Measurements from ENCODE around the gene AHRR.

Gene AHRR

DNA sequence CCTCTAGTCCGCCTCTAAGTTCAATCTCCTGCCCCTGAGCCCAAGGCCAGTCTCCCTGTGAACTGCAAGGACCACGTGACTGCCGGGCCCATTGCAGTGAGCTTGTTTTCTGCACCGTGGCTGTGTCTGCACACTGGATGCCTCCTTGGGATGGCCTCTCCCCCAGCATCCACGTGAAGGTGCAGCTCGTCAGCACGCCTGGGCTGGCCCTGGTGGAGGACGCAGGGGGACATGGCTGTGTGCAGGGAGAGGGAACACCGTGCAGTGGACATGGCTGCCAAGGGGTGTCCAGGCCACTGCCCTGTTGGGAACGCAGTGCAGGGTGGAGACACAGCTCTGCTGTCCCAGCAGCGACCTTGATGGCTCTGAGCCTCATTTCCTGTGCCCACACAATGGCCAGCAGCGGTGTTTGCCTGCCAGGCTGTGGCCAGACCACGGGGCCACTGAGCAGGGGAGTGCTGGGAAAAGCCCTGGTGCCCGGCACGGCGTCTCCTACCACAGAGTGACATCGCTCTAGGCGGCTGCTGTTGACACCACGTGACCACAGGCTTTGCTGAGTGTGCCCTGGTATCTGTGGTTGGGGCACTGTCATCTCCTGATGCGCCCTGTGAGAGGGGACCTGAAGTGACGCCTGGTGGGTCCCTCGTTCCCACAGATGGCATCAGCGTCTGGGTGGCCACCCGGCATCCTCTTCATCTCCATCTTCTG lies 94.6 kb downstream of the AHRR start:
- no peak for DNase-seq (ENCODE audit: low spot score)

DNA sequence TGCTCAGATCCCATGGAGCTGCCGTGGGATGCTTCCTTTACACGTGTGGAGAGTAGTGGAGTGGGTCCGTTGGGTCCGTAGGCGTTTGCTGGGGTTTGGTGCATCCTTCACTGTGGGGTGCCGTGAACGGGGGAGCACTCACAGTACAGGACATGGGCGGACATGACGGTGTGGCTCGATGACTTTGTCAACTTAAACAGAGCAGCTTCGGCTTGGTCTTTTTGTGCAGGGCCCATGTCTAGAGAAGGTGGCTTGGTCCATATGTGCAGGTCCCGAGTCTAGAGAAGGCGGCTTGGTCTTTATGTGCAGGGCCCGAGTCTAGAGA lies 95.1 kb downstream of the AHRR start:
- DNase-seq (ENCODE audit: low spot score), result no peak

DNA sequence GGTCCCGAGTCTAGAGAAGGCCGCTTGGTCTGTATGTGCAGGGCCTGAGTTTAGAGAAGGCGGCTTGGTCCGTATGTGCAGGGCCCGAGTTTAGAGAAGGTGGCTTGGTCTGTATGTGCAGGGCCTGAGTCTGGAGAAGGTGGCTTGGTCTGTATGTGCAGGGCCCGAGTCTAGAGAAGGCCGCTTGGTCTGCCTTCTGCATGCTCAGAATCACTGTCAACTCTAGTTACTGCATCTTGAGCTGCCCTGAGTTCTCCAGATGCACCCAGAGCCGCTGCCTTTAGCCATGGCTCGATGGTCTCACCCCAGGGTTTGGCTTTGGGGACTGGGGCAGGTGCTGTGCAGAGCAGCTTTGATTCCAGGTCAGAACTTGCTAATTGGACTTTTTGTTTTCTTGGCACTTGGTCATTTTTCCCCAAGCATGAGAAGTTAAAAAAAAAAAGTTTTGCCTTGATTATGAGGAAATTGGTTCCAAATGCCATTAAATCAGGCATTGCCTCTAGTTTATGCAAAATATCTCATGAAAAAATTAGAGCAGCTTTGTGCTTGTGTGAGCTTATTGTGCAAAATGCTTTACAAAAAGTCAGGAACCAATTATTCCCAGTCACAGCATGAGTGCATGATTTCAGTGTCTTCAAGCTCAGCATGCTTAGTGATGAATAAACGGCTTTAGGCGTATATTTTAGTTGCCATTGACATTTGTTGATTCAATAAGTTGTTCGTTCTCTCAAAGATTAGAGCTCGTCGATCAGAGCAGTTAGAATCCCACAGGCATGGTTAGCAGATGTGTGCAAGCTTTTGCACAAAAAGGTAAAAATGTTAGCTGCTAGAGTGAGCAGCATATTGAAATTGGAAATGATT lies 96.0 kb downstream of the AHRR start:
- no peak for DNase-seq (ENCODE audit: low spot score)

DNA sequence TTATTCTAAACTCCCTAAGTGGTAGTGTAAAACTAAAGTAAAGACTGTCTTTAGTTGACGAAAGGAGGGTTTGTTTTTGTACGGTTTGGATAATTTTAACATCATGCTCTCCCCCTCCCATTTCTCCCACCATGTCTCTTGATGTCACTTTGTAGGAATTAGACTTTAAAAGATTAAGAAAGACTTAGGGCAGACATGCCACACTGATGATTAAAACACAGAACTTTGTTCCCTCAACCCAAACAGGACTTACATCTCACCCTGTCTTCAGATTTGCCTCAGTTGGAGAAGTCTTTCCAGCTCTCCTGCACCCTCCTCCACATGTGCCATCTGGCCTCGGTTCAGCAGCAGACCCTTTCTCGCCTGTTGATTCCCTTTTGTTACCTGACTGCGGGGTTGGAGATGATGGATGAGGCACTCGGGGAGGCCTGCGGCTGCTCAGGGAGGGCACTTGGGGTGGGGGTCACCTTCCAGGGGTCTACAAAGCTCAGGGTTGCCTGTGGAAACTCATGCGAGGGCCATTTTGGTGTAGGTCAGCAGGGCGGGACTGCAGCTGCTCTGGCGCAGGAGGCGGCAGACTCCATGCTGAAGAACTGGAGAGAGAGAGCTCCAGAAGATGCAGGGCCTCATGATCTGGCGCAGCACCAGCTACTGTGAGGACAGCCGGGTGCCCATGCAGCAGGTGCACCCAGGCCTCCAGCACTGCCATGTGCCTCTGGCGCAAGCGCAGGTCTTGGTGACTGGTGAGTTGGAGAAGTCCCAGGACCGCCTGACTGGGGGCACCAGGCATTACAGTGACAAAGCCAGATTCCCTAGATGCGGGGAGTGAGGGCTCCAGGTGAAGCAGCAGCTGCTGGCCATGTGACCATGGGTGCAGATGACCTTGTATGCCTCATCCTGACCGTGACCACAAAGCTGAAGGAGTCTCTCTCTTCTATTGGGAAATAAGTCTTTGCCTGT lies 96.9 kb downstream of the AHRR start:
- no peak for DNase-seq (ENCODE audit: low spot score)

- DNase-seq (ENCODE audit: low spot score), result no peak
Observed at GRCh38 chr5:419970-420369, 98.5 kb downstream of the AHRR start.

- DNase-seq (ENCODE audit: low spot score), result no peak
Observed at GRCh38 chr5:420632-421286, 99.2 kb downstream of the AHRR start.

GRCh38 chr5:421287-421880 lies 99.9 kb downstream of the AHRR start:
- DNase-seq (ENCODE audit: low spot score), result no peak

GRCh38 chr5:421901-422300 lies 100.4 kb downstream of the AHRR start:
- no peak for DNase-seq (ENCODE audit: low spot score)

DNA sequence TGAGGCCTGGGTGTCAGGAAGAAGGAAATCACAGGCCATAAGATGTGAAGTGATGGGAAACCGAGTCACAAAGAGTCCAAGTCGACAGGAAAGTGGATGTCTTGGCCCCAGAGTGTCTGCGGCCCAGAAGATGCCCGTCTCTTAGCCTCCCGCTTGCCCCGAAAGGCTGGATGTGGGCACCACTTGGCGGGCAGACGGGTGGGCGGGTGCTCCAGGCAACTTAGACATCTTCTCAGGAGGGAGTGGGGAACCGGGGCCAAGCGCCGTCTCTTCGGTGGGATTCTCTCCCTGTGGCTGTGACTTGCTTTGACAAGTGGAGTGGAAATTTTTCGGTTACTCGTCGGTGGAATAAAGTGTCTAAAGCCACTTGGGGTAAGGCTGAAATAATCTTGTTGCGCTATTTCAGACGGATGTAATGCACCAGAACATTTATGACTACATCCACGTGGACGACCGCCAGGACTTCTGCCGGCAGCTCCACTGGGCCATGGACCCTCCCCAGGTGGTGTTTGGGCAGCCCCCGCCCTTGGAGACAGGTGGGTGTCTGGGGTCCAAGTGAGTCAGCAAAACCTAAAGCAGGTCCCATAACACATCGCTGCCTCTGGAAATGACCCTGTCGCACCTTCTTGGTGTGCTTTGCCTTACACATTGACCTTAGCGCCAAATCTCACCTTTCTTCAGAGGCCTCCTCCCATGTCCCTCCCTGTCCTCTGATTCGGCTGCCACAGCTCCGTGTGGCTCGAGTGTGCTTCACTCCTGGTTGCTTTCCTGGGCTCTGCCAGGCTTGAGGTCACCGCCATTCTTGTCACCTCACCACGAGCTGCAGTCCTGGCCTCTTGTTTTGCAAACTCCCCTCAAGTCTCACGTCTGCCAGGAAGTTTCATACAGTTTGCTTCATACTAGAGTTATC lies 101.1 kb downstream of the AHRR start:
- no peak for DNase-seq (ENCODE audit: low spot score)

DNA sequence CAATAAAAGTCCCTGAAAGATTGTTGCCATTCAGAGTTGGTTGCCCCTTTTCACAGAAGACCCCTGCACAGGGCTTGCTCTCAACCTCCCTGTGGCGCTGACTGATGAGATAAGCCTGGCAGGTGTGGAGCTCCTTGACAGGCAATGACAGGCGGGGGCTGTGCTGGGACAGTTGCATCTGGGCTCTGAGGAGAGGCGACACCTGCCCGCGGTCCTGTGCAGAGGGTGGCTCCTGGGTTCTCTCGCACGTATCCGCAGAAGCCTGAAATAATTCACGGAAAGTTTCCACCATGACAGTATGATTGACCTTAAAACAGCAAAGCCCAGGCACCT lies 101.7 kb downstream of the AHRR start:
- no peak for DNase-seq (ENCODE audit: low spot score)

GRCh38 chr5:423626-424261 lies 102.2 kb downstream of the AHRR start:
- no peak for DNase-seq (ENCODE audit: low spot score)

- no peak for DNase-seq (ENCODE audit: low spot score)
Observed at GRCh38 chr5:424301-425110, 103.0 kb downstream of the AHRR start.

DNA sequence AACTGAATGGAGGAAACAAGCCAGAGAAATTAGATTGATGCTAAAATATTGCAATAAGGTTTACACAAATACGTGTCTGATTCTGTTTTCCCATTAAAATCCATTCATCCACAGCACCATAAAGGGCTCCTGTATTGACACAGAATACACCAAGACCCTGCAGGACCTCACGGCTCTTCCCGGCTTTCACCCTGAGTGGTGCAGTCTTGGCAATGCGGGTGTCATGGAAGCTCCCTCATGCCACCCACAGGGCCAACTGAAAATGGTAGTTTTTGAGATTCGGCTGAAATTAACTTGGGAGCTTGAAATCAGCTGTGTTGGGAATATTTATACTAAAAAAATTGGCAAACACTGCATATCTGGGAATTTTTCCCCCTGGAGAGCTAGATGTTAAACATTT lies 104.2 kb downstream of the AHRR start:
- DNase-seq (ENCODE audit: low spot score), result no peak

DNA sequence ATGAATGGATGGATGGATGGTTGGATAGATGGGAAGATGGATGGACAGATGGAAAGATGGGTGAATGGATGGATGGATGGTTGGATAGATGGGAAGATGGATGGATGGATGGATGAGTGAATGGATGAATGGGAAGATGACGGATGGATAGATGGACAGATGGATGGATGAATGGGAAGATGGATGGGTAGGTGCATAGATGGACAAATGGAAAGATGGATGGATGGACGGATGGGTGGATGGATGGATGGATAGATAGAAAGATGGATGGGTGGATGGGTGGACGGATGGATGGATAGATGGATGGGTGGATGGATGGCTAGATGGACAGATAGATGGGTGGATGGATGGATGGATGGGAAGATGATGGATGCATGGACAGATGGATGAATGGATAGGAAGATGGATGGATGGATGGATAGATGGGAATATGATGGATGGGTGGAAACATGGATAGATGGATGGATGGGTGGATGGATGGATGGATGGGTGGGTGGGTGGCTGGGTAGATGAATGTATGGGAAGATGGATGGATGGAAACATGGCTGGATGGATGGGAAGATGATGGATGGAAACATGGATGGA lies 105.0 kb downstream of the AHRR start:
- no peak for DNase-seq (ENCODE audit: low spot score)

DNA sequence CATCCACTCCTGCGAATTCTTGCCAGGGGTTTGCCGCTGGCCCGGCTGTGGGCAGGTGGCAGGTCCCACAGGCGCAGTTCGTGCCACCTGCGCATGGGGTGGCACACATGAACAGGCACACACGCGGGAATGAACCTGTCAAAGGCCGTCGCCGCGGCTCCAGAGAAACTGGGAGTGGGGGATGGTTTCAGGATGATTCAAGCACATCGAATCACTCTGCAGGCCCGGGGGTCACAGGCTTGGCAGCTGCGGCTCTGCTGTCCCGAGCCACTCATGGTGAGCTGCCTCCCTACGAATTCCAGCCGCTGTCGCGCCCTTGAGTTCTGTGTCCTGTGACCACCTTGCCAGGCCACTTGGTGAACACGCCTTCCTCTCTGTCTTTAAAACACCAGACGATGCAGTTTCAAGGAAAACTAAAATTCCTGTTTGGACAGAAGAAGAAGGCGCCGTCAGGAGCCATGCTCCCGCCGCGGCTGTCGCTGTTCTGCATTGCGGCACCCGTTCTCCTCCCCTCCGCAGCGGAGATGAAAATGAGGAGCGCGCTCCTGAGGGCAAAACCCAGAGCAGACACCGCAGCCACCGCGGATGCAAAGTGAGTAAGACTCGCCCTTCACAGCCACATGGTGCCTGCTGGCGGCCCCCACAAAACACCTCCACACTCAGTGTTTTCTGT lies 106.0 kb downstream of the AHRR start:
- DNase-seq (ENCODE audit: low spot score), result no peak

DNA sequence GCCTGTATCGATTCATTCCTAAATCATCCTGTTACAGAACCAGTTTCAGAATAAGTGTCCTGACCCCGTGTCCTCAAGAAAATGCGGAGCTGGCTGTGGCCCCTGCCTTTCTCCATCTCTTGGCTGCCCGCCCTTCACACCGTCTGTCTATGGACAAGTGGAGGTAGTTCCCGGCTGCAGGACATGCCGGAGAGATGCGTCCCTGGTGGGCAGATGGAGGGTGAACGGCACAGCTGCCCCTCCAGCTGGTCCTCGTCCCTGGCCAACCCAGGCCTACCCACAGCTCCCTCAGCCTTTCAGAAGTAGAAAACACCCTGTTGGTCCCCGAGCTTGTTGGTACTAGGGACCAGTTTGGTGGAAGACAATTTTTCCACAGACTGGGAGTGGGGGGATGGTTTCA lies 106.7 kb downstream of the AHRR start:
- DNase-seq (ENCODE audit: low spot score), result no peak

DNA sequence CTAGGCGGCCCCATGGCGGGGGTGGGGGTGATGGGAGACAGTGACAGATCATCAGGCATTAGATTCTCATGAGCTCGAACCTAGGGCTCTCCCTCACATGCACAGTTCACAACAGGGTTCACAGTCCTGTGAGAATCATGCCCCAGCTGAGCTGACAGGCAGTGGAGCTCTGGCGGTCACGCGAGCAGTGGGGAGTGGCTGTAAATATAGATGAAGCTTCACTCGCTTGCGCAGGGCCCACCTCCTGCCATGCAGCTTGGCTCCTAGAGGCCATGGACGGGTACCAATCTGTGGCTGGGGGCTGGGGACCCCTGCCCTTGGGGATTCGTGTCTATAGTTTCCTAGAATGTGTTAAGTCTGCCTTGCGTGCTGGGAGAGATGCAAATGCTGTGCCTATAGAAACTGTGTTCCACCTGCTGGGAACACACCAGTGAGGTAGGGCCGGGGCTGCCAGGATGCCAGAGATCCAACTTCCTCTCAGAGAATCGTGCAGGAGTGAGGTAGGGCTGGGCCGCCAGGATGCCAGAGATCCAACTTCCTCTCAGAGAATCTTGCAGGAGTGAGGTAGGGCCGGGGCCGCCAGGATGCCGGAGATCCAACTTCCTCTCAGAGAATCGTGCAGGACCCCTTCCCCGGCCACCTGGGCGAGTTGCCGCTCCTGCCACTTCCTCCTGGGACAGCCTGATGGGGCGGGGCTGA lies 107.4 kb downstream of the AHRR start:
- DNase-seq (ENCODE audit: low spot score), result no peak
